T-cell (primary cell): ENCODE measurements around the gene SORD. TPM values are rescaled to one million over a fixed set of nuclear protein-coding genes. Genes with fewer than 3 reads are reported as not detected.
"Not testable (repeated sequence)": the region's sequence is repeated elsewhere in the genome, so short reads cannot be mapped to it uniquely, and the experiment has no call there.

Experiments used
- ATAC-seq, 4 experiments: fragments of 200-7000 bp in 3 of 4; fragments of 150-1000 bp in 1 of 4; cut with Tn5 transposase; replicated peaks in 1 of 4; 1 replicate in 3 of 4; 2 replicates in 1 of 4; pipeline ENCODE4 v1.10.0; 2021; ENCODE audit warnings: moderate library complexity in 3 of 4, mild to moderate bottlenecking in 2 of 4, moderate number of reproducible peaks in 1 of 4
- CTCF ChIA-PET, 2 donors: fragments of 300-600 bp; sonication (Branson Sonifier 250); formaldehyde crosslinking; loops; one replicate each; lab custom pipeline; 2022; ENCODE audit warnings: antibody characterized with exemption in 2 of 2; lab: Charles Lee
- POLR2A ChIA-PET, 2 donors: fragments of 300-600 bp; sonication (Branson Sonifier 250); formaldehyde crosslinking; loops; one replicate each; lab custom pipeline; 2022; ENCODE audit warnings: antibody characterized with exemption in 2 of 2; lab: Charles Lee
- DNase-seq, 35 experiments: peaks; one replicate each; pipeline versions ENCODE4 v3.0.0 to v3.0.0-alpha.2; 2013 to 2023
- H3K27ac ChIP-seq: one replicate; pipeline ENCODE4 v1.5.1; 2013; ENCODE audit warnings: low read length
- H3K27me3 ChIP-seq, 2 experiments: replicated peaks in 1 of 2; 1 replicate in 1 of 2; 2 replicates in 1 of 2; pipeline versions ENCODE4 v1.6.1 to v1.7.0; 2013; ENCODE audit warnings: low read length in 1 of 2, mixed read lengths in 1 of 2; ENCODE audit not compliant: control insufficient read depth in 2 of 2, insufficient read depth in 2 of 2; ENCODE audit errors: extremely low read depth in 1 of 2
- H3K36me3 ChIP-seq, 2 donors: 1 replicate in 1 of 2; 2 replicates in 1 of 2; pipeline versions ENCODE4 v1.6.1 to v1.7.0; 2013; ENCODE audit warnings: low read length in 1 of 2; ENCODE audit not compliant: control insufficient read depth in 2 of 2, insufficient read depth in 1 of 2; ENCODE audit errors: extremely low read depth in 1 of 2
- H3K4me1 ChIP-seq, 2 experiments: 1 replicate in 1 of 2; 2 replicates in 1 of 2; pipeline versions ENCODE4 v1.6.1 to v1.7.0; 2013; ENCODE audit warnings: low read length in 2 of 2, mixed read lengths in 1 of 2; ENCODE audit not compliant: insufficient read depth in 2 of 2, control insufficient read depth in 1 of 2; ENCODE audit errors: extremely low read depth in 1 of 2
- H3K4me3 ChIP-seq, 2 donors: 1 replicate in 1 of 2; 2 replicates in 1 of 2; pipeline versions ENCODE4 v1.5.1 to v1.7.0; 2013; ENCODE audit warnings: mild to moderate bottlenecking in 2 of 2, low read length in 1 of 2, moderate library complexity in 1 of 2; ENCODE audit not compliant: control insufficient read depth in 1 of 2; ENCODE audit errors: extremely low read depth in 1 of 2
- H3K9me3 ChIP-seq: 2 replicates; pipeline ENCODE4 v1.7.0; 2013
- H3K27ac Mint-ChIP-seq, 2 donors: one replicate each; pipeline ENCODE4 v1.8.0; 2020 to 2021; ENCODE audit warnings: mild to moderate bottlenecking in 2 of 2, mixed read lengths in 2 of 2
- H3K27me3 Mint-ChIP-seq, 2 donors: one replicate each; pipeline ENCODE4 v1.8.0; 2021 to 2022; ENCODE audit warnings: mixed read lengths in 2 of 2
- H3K36me3 Mint-ChIP-seq: one replicate; pipeline ENCODE4 v1.8.0; 2021; ENCODE audit warnings: mixed read lengths
- H3K4me1 Mint-ChIP-seq, 3 donors: one replicate each; pipeline ENCODE4 v1.8.0; 2020 to 2022; ENCODE audit warnings: mixed read lengths in 3 of 3, mild to moderate bottlenecking in 1 of 3
- H3K4me3 Mint-ChIP-seq, 3 donors: one replicate each; pipeline ENCODE4 v1.8.0; 2020 to 2022; ENCODE audit warnings: mild to moderate bottlenecking in 3 of 3, mixed read lengths in 3 of 3, moderate library complexity in 3 of 3
- H3K9me3 Mint-ChIP-seq, 3 donors: one replicate each; pipeline ENCODE4 v1.8.0; 2020 to 2022; ENCODE audit warnings: mixed read lengths in 3 of 3
- WGBS: methylation state at CpG from one replicate; pipeline ENCODE4 v1.1.5; 2013; ENCODE audit warnings: missing lambda C conversion rate; ENCODE audit not compliant: insufficient coverage; 5-methylcytosine and 5-hydroxymethylcytosine counted together
- total RNA-seq, 35 experiments: library from RNA in 6 of 35; stranded (reverse) in 6 of 35; fragments of 120-200 nt in 1 of 35; gene quantifications; one replicate each; pipeline versions ENCODE4 v1.2.1 to v1.2.4 and lab custom pipeline; 2013 to 2026

Gene SORD
- total RNA-seq, 5 donors from 2014 or later (not counting 1 experiment from before 2014, with no cell fraction given): 2.6 to 6.0 (median 5.1) TPM

GRCh38 chr15:45003731-45004410 lies 19.1 kb upstream of the SORD start:
- POLR2A ChIA-PET, H3K4me1 Mint-ChIP-seq, H3K9me3 ChIP-seq, H3K27ac ChIP-seq, H3K27me3 Mint-ChIP-seq, H3K27ac Mint-ChIP-seq, ATAC-seq, H3K4me3 Mint-ChIP-seq, DNase-seq, H3K27me3 ChIP-seq, CTCF ChIA-PET, H3K36me3 Mint-ChIP-seq, H3K4me1 ChIP-seq, H3K36me3 ChIP-seq, H3K4me3 ChIP-seq: not testable (repeated sequence)
- WGBS: 20% methylated on average over 1 of the region's 2 CpGs
- H3K9me3 Mint-ChIP-seq: peaks cover 0 to 10% (median 0%) of the 10 kb centered on the region in 3 donors

GRCh38 chr15:45004590-45005175 lies 18.3 kb upstream of the SORD start:
- H3K36me3 ChIP-seq, H3K4me3 ChIP-seq, CTCF ChIA-PET, H3K4me1 ChIP-seq, H3K27me3 ChIP-seq, DNase-seq, H3K27ac Mint-ChIP-seq, ATAC-seq, H3K4me3 Mint-ChIP-seq, H3K27me3 Mint-ChIP-seq, H3K9me3 ChIP-seq, H3K4me1 Mint-ChIP-seq, POLR2A ChIA-PET, H3K36me3 Mint-ChIP-seq, H3K27ac ChIP-seq: not testable (repeated sequence)
- WGBS: 77% methylated on average over 2 of the region's 5 CpGs
- H3K9me3 Mint-ChIP-seq: peaks cover 0 to 10% (median 0%) of the 10 kb centered on the region in 3 donors

- no CpG with 5 or more reads among the region's 2 CpGs for WGBS
- no peaks in the 10 kb centered on the region for H3K4me1 Mint-ChIP-seq
- POLR2A ChIA-PET: no interaction called here
These were observed 13.9 kb upstream of the SORD start for GRCh38 chr15:45009046-45009445.

GRCh38 chr15:45015114-45015513 lies 7.9 kb upstream of the SORD start:
- CTCF ChIA-PET, H3K4me1 ChIP-seq, DNase-seq, H3K4me3 ChIP-seq, H3K9me3 Mint-ChIP-seq, ATAC-seq, H3K9me3 ChIP-seq, H3K36me3 ChIP-seq, H3K4me1 Mint-ChIP-seq, H3K36me3 Mint-ChIP-seq, H3K27me3 ChIP-seq, H3K4me3 Mint-ChIP-seq, H3K27ac Mint-ChIP-seq, POLR2A ChIA-PET, H3K27ac ChIP-seq: not testable (repeated sequence)
- H3K27me3 Mint-ChIP-seq: peaks cover 43 to 48% of the 10 kb centered on the region in 2 donors
- WGBS: 100% methylated on average over 1 of the region's 1 CpG

More at GRCh38 chr15:45009046-45009445, 13.9 kb upstream of the SORD start:
- Mint-ChIP-seq H3K27ac (no peak overlapping the region), H3K36me3 (no peaks in the 10 kb centered on the region), H3K4me3 (no peak overlapping the region), H3K9me3 (peaks cover 0 to 10% (median 0%) of the 10 kb centered on the region in 3 donors), H3K27me3 (peaks cover 16% of the 10 kb centered on the region in 2 donors)
- Histone ChIP-seq H3K4me1 (no peaks in the 10 kb centered on the region), H3K36me3 (no peaks in the 10 kb centered on the region), H3K9me3 (no peaks in the 10 kb centered on the region), H3K27me3 (peaks cover 0 to 6% of the 10 kb centered on the region in 2 experiments), H3K4me3 (no peak overlapping the region), H3K27ac (no peak overlapping the region)
- no peak for DNase-seq
- CTCF ChIA-PET: no interaction called here
- ATAC-seq: no peak

GRCh38 chr15:45020222-45020900 lies 2.6 kb upstream of the SORD start:
- H3K4me1 Mint-ChIP-seq: peaks cover 16 to 21% (median 18%) of the 10 kb centered on the region in 3 donors
- H3K27me3 ChIP-seq, H3K4me3 Mint-ChIP-seq, H3K9me3 Mint-ChIP-seq, H3K4me3 ChIP-seq, DNase-seq, H3K36me3 ChIP-seq, CTCF ChIA-PET, H3K27ac ChIP-seq, POLR2A ChIA-PET, ATAC-seq, H3K27ac Mint-ChIP-seq, H3K36me3 Mint-ChIP-seq, H3K9me3 ChIP-seq: not testable (repeated sequence)
- peaks cover 33 to 35% of the 10 kb centered on the region in 2 donors for H3K27me3 Mint-ChIP-seq
- H3K4me1 ChIP-seq: peaks cover 4 to 20% of the 10 kb centered on the region in 2 experiments
- WGBS: 85% methylated on average over 6 of the region's 9 CpGs

GRCh38 chr15:45020901-45021259 lies 2.1 kb upstream of the SORD start:
- H3K9me3 Mint-ChIP-seq, H3K4me3 ChIP-seq, H3K27me3 ChIP-seq, DNase-seq, H3K27ac Mint-ChIP-seq, H3K4me3 Mint-ChIP-seq, H3K36me3 Mint-ChIP-seq, H3K27ac ChIP-seq, ATAC-seq, CTCF ChIA-PET, H3K9me3 ChIP-seq, POLR2A ChIA-PET, H3K36me3 ChIP-seq: not testable (repeated sequence)
- Mint-ChIP-seq H3K27me3 (peaks cover 33 to 35% of the 10 kb centered on the region in 2 donors), H3K4me1 (peaks cover 20 to 24% (median 21%) of the 10 kb centered on the region in 3 donors)
- H3K4me1 ChIP-seq: peaks cover 4 to 20% of the 10 kb centered on the region in 2 experiments
- 94% methylated on average over 8 of the region's 9 CpGs for WGBS
